ENCODE measurements around the gene TENM3.

- TF ChIP-seq, protein P1, sequence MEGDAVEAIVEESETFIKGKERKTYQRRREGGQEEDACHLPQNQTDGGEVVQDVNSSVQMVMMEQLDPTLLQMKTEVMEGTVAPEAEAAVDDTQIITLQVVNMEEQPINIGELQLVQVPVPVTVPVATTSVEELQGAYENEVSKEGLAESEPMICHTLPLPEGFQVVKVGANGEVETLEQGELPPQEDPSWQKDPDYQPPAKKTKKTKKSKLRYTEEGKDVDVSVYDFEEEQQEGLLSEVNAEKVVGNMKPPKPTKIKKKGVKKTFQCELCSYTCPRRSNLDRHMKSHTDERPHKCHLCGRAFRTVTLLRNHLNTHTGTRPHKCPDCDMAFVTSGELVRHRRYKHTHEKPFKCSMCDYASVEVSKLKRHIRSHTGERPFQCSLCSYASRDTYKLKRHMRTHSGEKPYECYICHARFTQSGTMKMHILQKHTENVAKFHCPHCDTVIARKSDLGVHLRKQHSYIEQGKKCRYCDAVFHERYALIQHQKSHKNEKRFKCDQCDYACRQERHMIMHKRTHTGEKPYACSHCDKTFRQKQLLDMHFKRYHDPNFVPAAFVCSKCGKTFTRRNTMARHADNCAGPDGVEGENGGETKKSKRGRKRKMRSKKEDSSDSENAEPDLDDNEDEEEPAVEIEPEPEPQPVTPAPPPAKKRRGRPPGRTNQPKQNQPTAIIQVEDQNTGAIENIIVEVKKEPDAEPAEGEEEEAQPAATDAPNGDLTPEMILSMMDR (conservative IDR thresholded peaks at IDR 0.05; ENCODE audit: low read length), result no peak
- TF ChIP-seq EZH2phosphoT487 (IDR thresholded peaks at IDR 0.05; ENCODE audit: borderline replicate concordance, low read depth, low read length), result no peak
Measured at GRCh38 chr4:182435401-182435800, 192.2 kb downstream of the TENM3 start.

Measured in OCI-LY7 (cell line).